HL-60/S4 treated with retinoic acid at 250 ng/mL for 4 days and 3 days (cell line): ENCODE results near the gene DGKA.
"Not testable (repeated sequence)": the region's sequence is repeated elsewhere in the genome, so short reads cannot be mapped to it uniquely, and the experiment has no call there.

ENCODE experiments used
- in situ Hi-C: fragments of 300-500 bp; cut with MboI; formaldehyde crosslinking; loops from 2 replicates; pipeline ENCODE4 v1.7.0; 2022; ENCODE audit warnings: low sequenced_read_pairs

Gene DGKA

DNA sequence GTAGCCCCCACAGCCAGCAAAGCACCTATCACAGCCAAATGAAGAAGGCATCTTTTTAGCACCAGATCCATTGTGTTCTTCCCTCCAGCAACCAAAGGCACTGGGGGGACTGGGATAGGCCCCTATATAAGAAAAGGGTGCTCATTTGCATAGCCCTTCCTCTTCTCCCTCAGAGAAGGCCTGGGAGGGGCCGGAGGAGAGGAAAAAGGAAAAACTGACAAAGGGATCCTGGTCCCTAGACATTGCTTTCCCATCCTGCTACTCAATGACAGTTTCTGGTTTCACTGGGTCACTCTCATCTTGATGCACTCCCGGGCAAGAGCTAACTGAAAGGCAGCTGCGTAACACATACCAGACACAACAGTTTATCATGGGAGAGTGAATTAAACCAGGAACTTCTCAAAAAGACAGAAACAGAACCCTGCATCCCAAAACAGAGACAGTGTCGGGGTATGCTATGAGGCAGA lies 35.0 kb downstream of the DGKA start, which contains the start of gene PMEL:
PMEL (minus strand) TSS at position 102 of the 467 bp plus-strand sequence; CDS start at position 71, 31 bp downstream.
- in situ Hi-C loops, result no loop called here

DNA sequence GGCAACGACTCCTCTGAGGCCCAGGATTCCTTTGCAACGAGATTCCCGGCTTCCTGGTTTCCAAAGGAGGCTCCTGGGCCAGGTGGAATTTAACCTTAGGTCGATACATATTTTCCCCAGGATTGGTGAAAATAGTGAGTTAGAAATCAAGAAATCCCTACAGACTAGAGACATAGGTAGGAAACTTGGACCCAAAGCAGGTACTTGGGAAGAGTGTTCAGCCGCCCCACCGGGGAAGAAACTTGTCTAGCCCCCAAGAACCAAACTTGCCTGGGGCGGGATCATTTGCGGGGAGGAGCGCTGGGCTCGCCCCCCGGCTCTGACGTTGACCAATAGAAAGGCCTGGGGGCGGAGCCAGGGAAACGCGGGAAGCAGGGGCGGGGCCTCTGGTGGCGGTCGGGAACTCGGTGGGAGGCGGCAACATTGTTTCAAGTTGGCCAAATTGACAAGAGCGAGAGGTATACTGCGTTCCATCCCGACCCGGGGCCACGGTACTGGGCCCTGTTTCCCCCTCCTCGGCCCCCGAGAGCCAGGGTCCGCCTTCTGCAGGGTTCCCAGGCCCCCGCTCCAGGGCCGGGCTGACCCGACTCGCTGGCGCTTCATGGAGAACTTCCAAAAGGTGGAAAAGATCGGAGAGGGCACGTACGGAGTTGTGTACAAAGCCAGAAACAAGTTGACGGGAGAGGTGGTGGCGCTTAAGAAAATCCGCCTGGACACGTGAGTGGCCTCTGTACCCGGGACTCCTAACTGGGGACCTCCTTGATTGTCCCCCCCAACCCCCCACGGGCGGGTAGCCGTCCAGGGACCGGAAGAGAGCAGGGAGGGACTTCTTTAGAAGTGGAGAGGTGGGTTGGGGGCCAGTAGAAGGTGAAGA lies 35.7 kb downstream of the DGKA start, which contains the start of gene CDK2:
CDK2 (plus strand) TSS at position 423 of the 874 bp plus-strand sequence; CDS start at position 602, 179 bp downstream.
- in situ Hi-C loops, result no loop called here

DNA sequence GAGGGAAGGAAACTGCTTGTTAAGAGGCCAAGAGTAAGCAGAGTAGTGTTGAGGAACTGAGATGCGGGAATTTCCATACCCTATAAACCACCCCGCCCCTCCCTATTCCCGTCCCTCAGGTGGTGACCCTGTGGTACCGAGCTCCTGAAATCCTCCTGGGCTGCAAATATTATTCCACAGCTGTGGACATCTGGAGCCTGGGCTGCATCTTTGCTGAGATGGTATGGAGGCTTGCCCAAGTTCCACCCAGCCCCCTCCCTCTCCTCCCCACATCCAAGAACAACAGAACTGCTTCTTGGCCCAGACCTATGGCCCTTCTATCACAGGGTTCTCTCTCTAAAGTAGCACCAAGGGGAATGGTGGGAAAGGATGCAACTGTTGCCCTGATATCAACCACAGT lies 38.4 kb downstream of the DGKA start:
- in situ Hi-C loops, result no loop called here

- in situ Hi-C loops, result no loop called here
Observed at GRCh38 chr12:55970775-55971174, 39.8 kb downstream of the DGKA start.

DNA sequence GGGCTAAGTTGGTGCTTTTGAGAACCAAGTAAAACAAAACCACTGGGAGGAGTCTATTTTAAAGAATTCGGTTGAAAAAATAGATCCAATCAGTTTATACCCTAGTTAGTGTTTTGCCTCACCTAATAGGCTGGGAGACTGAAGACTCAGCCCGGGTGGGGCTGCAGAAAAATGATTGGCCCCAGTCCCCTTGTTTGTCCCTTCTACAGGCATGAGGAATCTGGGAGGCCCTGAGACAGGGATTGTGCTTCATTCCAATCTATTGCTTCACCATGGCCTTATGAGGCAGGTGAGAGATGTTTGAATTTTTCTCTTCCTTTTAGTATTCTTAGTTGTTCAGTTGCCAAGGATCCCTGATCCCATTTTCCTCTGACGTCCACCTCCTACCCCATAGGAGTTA lies 41.1 kb downstream of the DGKA start:
- in situ Hi-C loops, result no loop called here

DNA sequence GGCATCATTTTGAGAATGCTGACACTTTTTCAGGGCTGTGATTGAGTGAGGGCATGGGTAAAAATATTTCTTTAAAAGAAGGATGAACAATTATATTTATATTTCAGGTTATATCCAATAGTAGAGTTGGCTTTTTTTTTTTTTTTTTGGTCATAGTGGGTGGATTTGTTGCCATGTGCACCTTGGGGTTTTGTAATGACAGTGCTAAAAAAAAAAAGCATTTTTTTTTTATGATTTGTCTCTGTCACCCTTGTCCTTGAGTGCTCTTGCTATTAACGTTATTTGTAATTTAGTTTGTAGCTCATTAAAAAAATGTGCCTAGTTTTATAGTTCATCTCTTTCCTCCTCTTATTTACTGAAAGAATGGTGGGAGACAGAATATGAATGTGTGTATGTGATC lies 41.5 kb downstream of the DGKA start:
- in situ Hi-C loops, result no loop called here

DNA sequence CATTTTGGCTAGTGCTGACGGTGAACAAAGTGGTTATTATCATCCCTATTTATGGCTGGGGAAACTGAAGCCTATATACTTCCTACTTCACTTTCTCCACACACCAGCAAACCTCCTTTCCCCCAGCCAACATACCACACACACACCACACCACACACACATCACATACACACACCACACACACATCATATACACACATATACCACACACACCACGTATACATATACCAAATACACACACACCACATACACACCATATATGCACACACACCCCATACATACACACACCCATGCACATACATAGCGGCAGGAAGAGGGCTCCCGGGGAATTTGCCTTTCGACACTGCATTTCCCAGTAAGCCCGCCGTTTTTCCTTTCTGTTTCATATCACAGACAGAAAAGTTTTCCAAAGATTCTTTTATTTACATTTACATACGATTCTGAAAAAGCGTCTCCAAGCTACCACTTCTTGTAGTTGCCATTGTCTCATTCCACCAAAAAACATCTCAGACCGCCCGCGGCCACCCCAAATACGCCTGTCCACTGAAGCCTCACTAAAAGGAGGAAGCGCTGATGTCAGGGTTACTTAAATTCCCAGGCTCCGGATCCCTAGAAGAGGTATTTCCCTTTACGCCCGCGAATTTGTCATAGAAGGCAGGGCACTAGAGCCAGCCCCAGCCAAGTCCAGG lies 42.1 kb downstream of the DGKA start:
- in situ Hi-C loops, result no loop called here

- in situ Hi-C loops, result no loop called here
Observed at GRCh38 chr12:55973599-55974307, 42.8 kb downstream of the DGKA start, which contains the start of gene RAB5B. Gene RAB5B, plus strand, starts transcription at chr12:55974078. Its CDS starts 12,883 bp downstream, at chr12:55986961.

DNA sequence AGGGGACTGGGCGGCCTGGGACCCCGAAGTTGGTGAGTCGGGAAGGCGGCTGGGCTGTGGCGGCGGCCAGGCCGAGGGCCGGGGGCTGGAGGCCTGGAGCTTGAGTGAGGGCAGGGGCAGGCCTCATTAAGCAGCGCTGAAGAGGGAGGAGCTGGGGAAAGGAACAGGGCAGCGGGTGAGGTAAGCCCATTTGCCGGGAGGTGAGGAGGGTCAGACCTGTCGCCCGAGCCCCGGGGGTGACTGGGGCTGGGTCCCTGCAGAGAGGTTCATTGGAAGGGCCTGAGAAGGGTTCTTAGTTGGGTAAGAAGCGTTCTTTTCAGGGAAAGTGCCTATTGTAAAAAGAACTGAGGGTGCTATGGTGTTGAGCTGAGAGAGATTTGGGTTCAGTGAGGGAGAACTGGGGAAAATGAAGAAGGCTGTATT lies 43.4 kb downstream of the DGKA start:
- in situ Hi-C loops, result no loop called here

- in situ Hi-C loops, result no loop called here
Observed at GRCh38 chr12:55978393-55978792, 47.4 kb downstream of the DGKA start.

- in situ Hi-C loops, result no loop called here
Observed at GRCh38 chr12:55979069-55979468, 48.1 kb downstream of the DGKA start.

DNA sequence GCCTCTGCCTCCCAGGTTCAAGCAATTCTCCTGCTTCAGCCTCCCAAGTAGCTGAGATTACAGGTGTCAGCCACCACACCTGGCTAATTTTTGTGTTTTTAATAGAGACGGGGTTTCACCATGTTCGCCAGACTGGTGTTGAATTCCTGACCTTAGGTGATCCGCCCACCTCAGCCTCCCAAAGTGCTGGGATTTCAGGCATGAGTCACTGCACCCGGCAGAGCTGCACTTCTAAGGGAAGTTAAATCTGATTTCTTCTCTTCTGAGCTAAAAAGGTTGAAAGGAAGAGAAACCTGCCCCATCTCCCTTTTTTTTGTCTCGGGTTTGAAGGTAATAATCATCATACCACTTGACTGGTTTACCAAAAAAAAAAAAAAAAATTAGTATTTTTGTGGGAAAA lies 50.9 kb downstream of the DGKA start:
- in situ Hi-C loops, result not testable (repeated sequence)

GRCh38 chr12:55982319-55982936 lies 51.5 kb downstream of the DGKA start:
- in situ Hi-C loops, result no loop called here

GRCh38 chr12:55983232-55983842 lies 52.4 kb downstream of the DGKA start:
- in situ Hi-C loops, result no loop called here

DNA sequence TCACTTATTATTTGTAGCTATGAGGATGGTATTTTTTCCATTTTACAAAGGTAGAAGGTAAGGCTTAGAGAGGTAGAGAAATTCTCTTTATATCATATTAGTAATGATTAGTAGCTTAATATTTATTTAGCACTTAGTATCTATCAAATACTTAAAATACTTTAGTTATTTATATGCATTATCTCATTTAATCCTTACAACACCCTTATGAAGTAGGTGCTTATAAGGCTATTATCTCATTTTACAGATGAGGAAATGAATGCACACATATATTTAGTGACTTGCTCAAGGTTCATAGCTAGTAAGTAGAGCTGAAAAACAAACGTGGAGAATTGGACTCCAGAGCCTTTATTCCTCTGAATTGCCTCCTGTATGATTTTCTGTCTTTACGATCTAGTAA lies 53.9 kb downstream of the DGKA start:
- in situ Hi-C loops, result no loop called here

GRCh38 chr12:55985341-55985740 lies 54.4 kb downstream of the DGKA start:
- in situ Hi-C loops, result no loop called here

- in situ Hi-C loops, result not testable (repeated sequence)
Observed at GRCh38 chr12:55985976-55986375, 55.0 kb downstream of the DGKA start.

DNA sequence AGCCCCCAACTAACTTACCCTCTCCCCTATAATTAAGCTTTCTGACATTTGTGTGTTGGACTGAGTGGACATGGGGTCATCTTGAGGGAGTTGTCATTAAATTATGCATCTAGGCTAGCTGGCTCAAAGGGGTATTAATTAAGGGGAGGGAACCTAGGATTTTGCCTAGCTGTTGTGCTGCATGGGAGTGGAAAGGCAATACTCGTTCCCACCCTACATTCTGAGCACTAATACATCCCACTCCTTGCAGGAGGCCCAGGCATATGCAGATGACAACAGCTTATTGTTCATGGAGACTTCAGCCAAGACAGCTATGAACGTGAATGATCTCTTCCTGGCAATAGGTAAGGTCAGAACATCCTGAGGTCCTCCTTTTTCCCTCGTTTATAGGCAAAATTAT lies 60.1 kb downstream of the DGKA start:
- in situ Hi-C loops, result no loop called here

GRCh38 chr12:55993230-55993853 lies 62.4 kb downstream of the DGKA start:
- in situ Hi-C loops, result no loop called here

DNA sequence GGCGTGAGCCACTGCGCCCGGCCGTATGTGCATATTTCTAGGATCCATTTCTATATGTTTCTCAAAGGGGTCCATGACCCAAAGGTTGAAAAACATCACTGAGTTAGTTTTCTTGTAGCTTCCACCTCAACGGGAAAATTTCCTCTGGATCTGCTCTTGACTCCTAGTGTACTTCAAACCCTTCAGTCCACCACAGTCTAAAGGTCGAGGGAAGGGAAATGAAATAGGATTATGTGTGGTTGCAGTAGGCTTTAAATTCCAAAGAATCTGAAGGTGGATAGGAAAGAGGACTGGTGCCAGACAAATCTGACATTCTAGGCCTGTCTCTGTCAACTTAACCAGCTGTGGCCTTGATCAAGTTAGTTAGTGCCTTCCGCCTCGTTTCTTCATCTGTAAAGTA lies 64.4 kb downstream of the DGKA start:
- in situ Hi-C loops, result no loop called here
